ENCODE measurements around the gene ZNF507.

DNA sequence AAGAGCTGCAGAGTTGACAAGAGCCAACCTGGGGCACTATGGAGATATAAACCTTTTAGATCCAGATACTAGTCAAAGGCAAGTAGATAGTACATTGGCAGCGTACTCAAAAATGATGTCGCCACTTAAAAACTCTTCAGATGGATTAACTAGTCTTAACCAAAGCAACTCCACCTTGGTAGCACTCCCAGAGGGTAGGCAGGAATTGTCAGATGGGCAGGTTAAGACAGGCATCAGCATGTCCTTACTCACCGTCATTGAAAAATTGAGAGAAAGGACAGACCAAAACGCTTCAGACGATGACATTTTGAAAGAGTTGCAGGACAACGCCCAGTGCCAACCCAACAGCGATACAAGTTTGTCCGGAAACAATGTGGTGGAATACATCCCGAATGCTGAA is 8.9 kb downstream of the ZNF507 start:
- TF ChIP-seq POLR2A (IDR thresholded peaks at IDR 0.05; ENCODE audit: control extremely low read depth in 1 of 2, low read depth in 2 of 2, low read length in 2 of 2) (0 out of 3 replicates have a peak, but pooled peaks of 1 of the 2 experiments have one; percentile 12), EZH2 (IDR thresholded peaks at IDR 0.05; ENCODE audit: low read depth, low read length, severe bottlenecking) (no peak), ZNF274 (IDR thresholded peaks at IDR 0.05; ENCODE audit: borderline replicate concordance, extremely low read depth, low read length) (no peak), CEBPB (IDR thresholded peaks at IDR 0.05; ENCODE audit: low read depth, low read length) (no peak)
